HG02938 (cell line): ENCODE results near the gene RARB.

ENCODE experiments used
- ATAC-seq: cut with Tn5 transposase; IDR thresholded peaks from one replicate; pipeline ENCODE4 v1.9.1; 2021; ENCODE audit warnings: mild to moderate bottlenecking, moderate library complexity; ENCODE audit not compliant: unreplicated experiment

Gene RARB

GRCh38 chr3:25447285-25447684, 19.2 kb downstream of the RARB start:
- no peak for ATAC-seq

GRCh38 chr3:25447925-25448324, 19.9 kb downstream of the RARB start:
- no peak for ATAC-seq

- no peak for ATAC-seq
Observed at GRCh38 chr3:25448750-25449692, 21.0 kb downstream of the RARB start.

- no peak for ATAC-seq
Observed at GRCh38 chr3:25449857-25450256, 21.8 kb downstream of the RARB start.

GRCh38 chr3:25452192-25452591, 24.1 kb downstream of the RARB start:
- no peak for ATAC-seq

GRCh38 chr3:25452740-25453139, 24.7 kb downstream of the RARB start:
- no peak for ATAC-seq

GRCh38 chr3:25453619-25454004, 25.5 kb downstream of the RARB start:
- ATAC-seq = no peak

- ATAC-seq = no peak
Observed at GRCh38 chr3:25454005-25454927, 26.2 kb downstream of the RARB start.

- no peak for ATAC-seq
Observed at GRCh38 chr3:25455441-25456132, 27.5 kb downstream of the RARB start.

- ATAC-seq = no peak
Observed at GRCh38 chr3:25456723-25457670, 28.9 kb downstream of the RARB start.

- ATAC-seq = no peak
Observed at GRCh38 chr3:25457671-25458419, 29.8 kb downstream of the RARB start.

- no peak for ATAC-seq
Observed at GRCh38 chr3:25458420-25458814, 30.4 kb downstream of the RARB start.

- peak; percentile 100 for ATAC-seq
Observed at GRCh38 chr3:25460751-25461150, 32.7 kb downstream of the RARB start.

- no peak for ATAC-seq
Observed at GRCh38 chr3:25461946-25462345, 33.9 kb downstream of the RARB start.

- no peak for ATAC-seq
Observed at GRCh38 chr3:25462495-25462894, 34.4 kb downstream of the RARB start.

- ATAC-seq = no peak
Observed at GRCh38 chr3:25463836-25464418, 35.9 kb downstream of the RARB start.

GRCh38 chr3:25465266-25465860, 37.3 kb downstream of the RARB start:
- no peak for ATAC-seq

- ATAC-seq = no peak
Observed at GRCh38 chr3:25468866-25469319, 40.8 kb downstream of the RARB start.
